GM19467 (cell line): ENCODE data around the gene IL11RA.

ENCODE experiments used
- ATAC-seq: cut with Tn5 transposase; IDR thresholded peaks from one replicate; pipeline ENCODE4 v1.9.1; 2021; ENCODE audit warnings: mild to moderate bottlenecking, moderate library complexity; ENCODE audit not compliant: unreplicated experiment

The IL11RA gene

DNA sequence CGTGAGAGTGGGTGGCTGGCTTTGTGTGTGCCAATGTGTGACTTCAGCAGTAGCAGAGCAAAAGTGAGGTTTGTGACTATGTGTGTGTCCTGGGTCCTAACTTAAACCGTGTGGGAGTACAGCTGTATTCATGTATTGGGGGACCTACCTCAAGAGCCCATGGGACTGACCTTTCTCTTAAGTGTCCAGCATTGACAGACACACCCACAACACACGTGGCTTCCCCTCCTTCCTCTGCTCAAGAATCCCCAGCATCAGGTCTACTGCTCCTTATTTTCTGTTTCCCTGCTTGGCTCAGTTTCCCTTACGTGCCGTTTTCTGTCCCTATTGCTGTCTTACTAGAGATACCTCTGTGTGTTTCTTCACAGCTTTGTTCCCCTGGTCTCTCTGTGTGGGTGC is 616 bp downstream of the IL11RA start:
- no peak for ATAC-seq

DNA sequence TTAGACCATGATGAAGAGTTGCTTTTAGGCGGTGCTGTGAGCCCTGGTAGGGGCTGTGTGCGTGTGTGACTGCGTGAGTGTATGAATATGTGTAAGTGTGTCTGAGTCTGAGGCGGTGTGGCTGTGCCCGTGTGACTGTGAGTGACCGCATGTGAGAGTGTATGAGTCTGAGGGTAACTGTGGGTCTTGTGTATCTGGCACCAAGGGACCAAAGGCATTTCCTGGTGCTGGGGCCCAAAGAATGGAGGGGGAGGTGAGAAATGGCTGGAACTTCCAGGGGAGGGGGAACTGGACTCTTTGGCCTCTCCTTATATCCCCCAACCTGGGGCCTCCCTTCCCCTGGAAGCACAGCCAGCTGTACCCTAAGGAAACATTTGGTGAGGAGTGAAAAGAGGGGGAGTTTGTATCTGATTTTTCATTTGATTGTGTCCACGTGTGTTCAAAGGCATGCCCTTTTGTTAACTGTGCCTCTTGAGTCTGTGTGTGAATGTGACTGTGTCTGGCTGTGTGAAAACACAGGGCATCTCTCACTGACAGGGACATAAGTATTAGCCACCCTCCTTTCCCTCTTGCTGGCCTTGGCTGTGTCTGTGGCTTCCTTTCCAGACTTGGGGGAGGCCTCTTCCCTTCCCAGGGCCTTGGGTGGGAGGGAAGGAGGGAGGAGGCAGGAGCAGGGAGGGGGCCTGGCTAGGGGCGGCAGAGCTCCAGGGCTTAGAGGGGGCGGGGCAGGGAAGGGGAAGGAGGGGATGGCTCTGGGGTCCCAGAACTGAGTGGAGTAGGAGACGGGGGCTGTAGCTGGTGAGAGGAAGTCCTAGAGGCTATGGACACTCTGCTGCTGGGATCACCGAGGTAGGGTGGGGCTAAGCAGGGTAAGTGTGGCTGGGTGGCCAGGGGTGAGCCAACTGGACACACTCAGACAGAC is 1.4 kb downstream of the IL11RA start:
- ATAC-seq: no peak

DNA sequence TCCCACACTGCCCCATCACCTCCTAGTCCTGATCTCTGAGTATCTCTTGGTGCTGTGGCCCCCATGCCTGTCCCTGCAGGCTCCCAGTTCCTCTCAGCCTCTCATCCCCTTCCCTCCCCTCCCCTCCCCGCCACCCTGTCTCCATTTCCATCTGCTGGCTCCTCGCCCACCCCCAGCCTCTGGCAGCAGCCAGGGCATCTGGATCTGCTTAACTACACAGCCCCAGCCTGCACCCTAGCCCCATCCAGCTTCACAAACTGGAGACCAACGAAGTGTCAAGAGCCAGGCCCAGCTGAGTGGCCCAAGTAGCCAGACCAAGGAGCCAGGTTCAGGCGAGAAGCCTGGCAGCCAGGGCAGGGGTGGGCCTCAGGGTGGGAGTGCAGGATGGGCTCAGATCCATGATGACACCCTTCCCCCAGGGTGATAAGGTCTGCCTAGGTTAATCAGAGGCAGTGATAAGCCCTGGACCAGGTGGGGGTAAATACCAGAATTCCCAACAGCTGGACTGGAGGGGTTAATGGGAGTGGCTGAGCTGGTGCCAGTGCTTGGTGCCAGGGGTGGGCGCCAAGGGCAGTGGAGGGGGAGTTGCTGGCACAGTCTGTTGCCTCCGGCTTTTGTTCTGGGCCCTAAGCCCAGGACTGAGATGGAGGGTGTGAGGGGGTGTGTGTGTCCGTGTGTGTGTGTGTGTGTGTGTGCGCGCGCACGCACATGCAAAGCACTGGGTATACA is 2.5 kb downstream of the IL11RA start:
- no peak for ATAC-seq

DNA sequence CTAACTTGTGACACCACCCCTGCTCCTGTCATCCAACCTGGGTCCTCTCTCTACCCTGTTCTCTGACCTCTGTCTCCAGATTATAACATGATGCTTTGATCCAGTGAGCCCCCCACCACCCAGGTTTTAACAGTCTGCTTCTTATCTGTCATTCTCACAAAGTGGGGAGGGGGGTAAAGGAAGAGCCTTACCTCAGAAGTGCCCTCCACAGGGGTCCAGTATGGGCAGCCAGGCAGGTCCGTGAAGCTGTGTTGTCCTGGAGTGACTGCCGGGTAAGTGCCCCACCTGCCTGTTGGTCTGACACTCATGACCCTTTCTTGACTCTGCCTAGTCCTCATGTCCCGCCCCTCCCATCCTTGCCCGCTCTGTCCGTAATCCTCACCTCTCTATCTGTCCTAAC is 3.4 kb downstream of the IL11RA start:
- ATAC-seq: no peak

DNA sequence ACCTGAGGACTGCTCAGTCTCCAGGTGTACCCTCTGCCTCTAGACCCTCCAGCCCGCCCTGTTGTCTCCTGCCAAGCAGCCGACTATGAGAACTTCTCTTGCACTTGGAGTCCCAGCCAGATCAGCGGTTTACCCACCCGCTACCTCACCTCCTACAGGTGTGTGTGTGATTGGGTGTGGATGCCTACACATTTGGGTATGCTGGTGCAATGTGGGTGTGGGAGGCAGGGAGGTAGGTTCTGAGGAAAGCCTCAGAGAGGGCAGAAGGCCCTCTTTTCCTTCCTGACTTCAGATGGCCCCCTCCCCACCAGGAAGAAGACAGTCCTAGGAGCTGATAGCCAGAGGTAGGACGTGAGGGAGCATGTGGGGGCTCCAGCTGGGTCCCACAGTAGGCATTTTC is 5.0 kb downstream of the IL11RA start:
- ATAC-seq: no peak

DNA sequence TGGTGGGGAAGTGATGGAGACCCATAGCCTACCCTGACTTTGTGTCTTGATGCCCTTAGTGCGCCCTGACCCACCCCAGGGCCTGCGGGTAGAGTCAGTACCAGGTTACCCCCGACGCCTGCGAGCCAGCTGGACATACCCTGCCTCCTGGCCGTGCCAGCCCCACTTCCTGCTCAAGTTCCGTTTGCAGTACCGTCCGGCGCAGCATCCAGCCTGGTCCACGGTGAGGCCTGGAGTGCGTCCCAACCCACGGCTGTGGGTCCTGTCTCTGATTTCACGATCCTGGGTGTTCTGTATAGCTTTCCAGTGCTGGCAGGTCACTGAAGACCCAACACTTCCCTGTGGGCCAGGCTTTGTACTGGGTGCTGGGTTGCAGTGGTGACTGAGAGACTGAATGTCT is 6.5 kb downstream of the IL11RA start:
- ATAC-seq: no peak

DNA sequence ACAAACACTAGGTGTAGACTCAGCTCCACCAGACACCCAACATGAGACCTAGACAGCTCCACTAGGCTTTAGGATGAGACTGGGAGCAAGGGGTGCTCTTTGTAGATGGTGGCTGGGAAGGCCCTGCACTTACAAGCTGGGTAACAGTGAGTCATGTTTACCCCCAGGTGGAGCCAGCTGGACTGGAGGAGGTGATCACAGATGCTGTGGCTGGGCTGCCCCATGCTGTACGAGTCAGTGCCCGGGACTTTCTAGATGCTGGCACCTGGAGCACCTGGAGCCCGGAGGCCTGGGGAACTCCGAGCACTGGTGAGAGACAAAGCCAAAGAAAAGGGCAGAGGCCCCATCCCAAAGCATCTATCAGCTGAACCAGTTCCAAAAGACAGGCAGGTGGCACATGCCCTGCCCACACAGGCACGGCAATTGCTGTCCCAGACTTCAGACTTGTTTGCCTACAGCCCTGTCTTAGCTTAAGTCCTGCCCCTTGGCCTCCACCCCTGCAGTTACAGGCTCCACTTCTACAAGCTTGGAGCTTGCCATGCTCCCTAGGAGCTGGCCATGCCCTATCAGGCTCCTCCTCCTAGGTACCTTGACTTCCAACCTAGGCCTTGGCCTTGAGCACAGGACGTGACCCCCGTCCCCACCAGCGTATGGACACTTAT is 7.7 kb downstream of the IL11RA start:
- ATAC-seq: no peak

DNA sequence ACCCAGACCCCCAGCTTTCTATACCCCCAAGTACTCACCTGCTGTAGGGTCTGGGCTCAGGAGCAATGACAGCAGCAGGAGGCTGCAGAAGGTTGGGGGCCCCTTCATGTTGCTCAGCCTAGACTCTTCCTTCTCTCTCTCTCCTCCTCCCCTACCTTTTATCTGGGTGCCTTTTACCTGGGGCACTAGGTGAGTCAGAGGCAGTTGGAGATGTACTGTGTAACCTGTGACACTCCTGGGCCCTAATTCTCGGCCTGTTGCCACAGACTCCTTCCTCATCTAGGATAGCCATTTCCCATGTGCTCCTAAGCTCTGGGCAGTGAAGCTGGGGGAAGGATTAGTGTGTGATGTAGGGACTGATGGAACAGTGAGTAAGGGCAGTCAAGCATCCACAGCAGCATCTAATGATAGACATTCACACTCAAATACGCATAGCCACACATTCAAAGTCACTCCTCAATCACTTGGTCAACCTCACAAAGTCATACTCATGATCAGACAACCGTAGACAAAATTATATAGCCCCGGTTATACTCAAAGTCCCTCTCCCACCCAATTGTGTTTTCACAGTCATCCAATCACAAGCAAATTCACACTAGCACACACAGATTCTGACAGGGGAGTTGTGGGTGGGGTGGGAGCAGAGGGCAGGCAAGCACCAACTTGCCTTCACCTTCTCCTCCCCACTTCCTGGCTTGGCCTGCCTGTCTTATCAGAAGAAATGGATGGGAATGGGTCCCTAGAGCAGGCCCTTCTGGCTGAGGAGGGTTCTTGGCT is 10.7 kb downstream of the IL11RA start, which contains the start of gene CCL27:
Gene CCL27, minus strand, starts transcription at position 132 of the 777 bp plus-strand sequence. Its CDS starts 24 bp downstream, at position 108.
- no peak for ATAC-seq

DNA sequence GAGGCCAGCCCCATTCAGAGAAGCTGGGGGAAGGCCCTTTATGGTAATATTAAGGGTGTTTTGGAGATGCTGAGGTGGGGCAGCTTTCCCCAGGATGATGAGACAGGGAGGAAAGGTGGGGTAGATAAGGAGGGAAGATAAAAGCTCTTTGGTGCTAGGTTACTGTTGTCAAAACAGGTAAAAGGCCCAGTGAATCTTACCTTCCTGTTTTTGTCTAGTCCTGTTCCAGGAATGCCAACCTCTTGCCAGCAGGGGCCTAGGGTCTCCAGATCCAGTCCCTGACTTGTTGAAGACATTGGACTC is 11.3 kb downstream of the IL11RA start:
- ATAC-seq: no peak

DNA sequence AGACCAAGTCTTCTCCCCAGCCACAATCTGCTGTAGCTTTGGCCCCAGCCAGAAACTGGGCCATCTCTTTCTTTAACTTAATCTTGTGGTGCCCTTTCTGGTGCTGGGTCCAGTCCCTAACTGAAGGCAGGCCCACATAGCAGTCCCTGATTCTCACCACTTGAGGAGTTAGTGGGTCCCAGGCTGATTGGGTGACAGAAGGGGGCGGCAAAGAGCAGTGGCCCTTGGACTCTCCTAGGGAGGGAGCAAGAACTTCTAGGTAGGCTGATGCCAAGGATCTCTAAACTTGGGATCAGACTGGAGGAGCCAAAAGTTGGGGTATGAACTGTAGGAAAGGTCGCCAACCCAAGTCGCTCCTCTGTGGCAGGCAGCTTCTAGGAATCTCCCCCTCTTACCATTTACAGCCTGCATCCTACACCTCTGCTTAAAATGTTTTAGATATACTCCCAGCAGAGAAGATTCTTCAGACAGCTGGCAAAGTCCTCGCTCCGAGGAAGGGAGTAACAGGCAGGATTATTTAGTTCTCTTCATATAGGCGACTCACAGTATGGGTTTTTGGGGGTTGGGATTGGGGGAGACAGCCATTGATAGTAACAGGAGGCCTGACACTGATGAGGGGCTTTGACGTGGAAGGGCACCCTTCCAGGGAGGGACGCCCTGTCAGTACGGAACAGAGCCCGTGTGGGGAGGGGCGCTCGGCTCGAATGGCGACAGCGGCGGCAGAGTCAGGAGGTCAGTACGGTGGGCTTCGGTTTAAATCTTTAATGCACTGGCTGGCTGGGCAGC is 12.5 kb downstream of the IL11RA start:
- peak; percentile 43 for ATAC-seq

DNA sequence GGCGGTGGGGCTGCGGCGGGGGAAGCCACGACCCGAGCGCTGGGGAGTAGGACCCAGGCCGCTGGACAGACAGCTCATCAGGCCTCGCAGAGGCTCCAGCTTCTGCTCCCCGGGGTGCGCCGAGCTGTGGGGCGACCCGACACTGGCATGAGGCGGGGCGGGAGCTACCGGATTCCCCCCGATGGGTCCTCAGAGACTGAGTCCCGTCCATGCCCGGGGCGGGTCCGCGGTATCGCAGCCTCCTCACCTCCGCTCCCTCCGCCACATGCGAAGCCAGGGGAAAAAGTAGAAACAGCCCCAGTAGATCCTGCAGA is 13.0 kb downstream of the IL11RA start:
- ATAC-seq: no peak

DNA sequence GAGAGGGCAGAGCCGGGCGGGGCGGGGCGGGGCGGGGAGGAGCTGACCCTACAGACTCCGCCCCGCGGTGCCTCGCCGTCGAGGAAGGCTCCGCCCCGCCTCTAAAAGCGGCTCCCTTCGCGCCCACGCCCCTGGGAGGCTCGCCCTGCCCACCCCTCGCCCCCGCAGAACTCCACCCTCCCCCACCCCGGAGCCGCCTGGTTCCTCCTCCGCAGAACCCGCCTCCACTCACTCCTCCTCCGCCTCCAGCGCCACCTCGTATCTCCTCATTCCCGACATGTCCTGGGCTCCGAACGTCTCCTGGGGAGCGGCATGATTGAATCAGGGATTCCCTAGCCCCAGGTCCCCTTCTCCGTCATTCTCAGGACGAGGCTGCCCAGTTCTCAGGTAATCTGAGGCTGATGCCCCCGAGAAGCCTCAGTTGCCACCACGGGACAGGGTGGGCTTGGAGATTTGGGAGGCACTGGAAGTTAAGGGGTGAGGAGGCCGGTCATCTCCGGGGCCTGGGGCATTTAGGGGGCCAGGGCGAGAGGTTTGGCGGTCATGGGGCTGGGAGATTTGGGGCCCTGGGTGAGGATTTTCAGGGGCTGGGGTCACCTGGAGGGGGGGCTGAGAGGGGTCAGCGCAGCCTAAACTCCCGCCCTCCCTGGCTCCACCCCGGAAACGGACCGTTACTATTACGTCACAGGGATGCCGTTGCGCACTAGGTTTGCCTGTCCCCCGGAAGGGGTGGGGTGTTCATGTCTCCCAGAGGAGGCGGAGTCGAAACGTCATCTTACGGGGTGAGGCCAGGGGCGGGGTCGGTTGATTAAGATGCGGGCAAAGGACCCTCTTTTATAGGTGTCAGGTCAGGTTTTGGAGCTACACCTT is 13.6 kb downstream of the IL11RA start:
- ATAC-seq: peak; percentile 52

DNA sequence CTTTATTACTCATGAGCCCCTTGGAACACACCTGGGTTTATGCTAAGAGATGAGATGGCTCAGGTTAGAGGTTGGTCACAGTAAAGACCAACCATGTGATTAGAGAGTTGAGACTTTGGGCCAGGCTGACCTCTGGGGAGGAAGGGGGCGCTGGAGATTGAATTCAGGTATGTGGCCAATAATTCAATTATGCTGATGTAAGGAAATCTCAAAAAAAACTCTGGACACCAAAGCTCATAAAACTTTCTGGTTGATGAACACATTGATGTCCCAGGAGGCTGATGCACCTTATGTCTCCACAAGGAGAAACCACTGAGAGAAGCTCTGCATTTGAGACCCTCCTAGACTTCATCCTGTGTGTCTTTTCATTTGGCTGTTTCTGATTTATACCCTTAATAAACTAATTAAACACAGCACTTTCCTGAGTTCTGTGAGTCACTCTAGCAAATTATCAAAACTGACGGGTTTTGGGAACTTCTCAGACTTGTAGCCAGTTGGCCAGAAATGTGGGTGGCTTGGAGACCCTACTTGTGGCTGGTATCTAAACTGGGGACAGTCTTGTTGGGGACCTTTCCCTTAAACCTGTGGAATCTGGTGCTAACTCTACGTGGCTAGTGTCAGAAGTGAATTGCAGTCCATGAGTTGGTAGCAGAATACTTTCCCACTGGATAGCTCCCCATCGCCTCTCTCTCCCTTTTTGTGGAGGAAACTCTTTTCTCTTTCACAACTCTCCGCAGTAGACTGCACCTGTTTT is 18.0 kb downstream of the IL11RA start:
- ATAC-seq: no peak

DNA sequence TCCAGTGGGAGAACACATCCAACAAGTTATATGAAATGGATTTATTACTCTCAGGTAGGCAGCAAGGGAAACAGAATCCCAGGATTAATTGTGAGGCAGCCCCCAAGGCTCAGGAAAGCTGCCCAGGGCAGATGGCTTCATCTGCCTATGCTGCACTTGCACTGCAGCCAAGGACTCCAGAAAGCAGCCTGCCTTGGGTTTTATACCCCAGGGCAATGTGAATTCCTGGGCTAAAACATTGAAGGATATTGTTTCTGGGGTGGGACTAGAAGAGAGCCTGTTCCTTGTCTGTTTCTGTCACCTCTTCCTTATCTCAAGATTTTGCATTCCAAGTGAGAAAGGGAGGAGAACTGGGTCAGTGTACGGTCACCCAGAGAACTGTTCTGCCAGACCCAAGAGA is 19.3 kb downstream of the IL11RA start:
- no peak for ATAC-seq

DNA sequence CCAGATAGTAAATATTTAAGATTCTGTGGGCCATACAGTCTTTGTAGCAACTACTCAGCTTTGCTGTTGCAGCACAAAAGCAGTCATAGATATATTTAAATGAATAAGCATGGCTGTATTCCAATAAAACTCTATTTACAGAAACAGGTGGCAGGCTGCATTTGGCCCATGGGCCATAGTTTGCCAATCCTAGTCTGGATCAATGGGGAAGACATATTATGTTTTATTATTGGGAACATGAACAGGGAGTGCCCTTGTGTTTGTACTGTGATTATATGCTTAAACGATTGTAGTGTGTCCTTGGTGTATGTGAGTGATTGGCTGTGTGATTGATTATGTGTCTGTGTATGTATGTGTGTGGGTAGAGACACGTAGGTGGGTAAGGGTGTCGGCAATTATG is 22.5 kb downstream of the IL11RA start:
- no peak for ATAC-seq

DNA sequence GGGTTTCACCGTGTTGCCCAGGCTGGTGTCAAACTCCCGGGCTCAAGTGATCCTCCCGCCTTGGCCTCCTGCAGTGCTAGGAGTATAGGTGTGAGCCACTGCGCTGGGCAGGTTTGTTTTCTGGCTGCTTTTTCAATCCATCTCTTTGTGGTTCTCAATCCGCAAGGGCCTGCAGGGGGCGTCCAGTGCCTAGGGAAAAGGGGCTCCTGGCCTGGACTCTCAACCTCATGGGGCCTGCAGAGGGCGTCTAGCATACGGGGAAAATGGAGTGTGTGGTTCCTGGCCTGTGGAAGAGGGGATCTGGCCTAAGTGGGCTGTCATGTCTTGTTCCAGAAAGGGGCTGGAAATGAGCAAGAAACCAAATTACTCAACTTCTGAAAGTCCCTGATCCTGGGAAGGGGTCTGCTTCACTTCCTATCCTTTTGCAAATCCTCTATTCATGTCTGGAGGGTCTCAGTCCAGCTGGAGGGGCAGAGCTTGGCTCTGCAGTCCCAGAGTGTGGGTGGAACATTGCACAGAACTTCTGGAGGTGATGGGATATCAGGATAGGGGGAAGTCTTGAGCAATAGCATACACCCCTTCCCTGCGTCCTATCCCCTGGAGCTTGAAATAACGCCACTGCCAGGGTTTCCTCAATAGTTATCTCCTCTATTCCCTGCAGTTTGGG is 23.2 kb downstream of the IL11RA start:
- peak; percentile 61 for ATAC-seq

DNA sequence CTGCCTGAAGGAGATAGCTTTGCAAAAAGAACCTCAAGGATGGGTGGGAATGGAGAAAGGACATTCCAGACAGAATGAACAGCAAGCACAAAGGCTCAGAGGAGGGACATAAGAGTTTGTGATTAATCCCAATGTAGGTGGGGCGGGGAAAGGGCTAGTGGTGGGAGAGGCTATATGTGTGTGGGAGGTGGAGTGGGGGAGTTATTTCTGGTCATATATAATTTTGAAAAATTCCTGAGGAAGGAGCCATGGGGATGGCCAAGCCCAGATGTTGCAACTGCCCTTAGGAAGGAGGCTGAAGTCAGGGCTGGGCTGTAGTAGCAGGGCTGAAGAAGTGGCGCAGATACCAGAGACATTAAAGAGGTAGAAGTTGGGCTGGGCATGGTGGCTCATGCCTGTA is 23.9 kb downstream of the IL11RA start:
- ATAC-seq: no peak

DNA sequence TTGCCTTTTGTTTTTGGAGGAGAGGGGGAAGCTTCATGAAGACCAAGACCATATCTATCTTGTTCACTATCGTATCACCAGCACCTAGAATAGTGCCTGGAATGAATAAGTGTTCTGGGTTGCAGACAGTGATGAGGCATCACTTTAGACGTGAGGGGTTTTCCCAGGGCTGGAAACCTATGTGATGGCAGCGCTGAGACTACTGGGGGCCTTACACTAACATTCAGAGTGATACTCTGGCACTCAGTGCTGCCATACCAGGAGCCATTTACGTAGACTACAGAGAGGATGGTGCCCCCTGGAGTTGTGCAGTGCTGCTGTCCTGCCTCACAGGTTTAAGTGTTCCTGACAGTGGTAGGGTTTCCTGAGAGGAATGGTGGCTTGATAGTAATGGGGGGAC is 32.2 kb downstream of the IL11RA start:
- ATAC-seq: no peak
